BE2C (cell line): Measurements from ENCODE around the gene PPP1R3F.

Experiments
- DNase-seq: peaks from one replicate; pipeline ENCODE4 v3.0.0-alpha.2; 2020
- H3K27me3 ChIP-seq: fragments of 250-450 bp; sonication (Bioruptor Pico); 2 replicates; pipeline ENCODE4 v1.5.1; 2020; ENCODE audit warnings: mild to moderate bottlenecking
- H3K36me3 ChIP-seq: fragments of 250-450 bp; sonication (Bioruptor Pico); 2 replicates; pipeline ENCODE4 v1.5.1; 2020; ENCODE audit warnings: mild to moderate bottlenecking
- H3K4me1 ChIP-seq: fragments of 250-450 bp; sonication (Bioruptor Pico); 2 replicates; pipeline ENCODE4 v1.5.1; 2020
- H3K4me3 ChIP-seq: 2 replicates; pipeline ENCODE4 v1.5.1; 2011; ENCODE audit warnings: low read depth, low read length
- H3K9me3 ChIP-seq: fragments of 250-450 bp; sonication (Bioruptor Pico); 2 replicates; pipeline ENCODE4 v1.5.1; 2020
- CTCF ChIP-seq: IDR thresholded peaks from 2 replicates; pipeline ENCODE4 v1.5.1; 2012; ENCODE audit warnings: mild to moderate bottlenecking, low read depth, low read length

Gene PPP1R3F

GRCh38 chrX:49257846-49258748, 11.5 kb upstream of the PPP1R3F start:
- Histone ChIP-seq H3K36me3 (no peaks in the 10 kb centered on the region), H3K9me3 (no peaks in the 10 kb centered on the region), H3K4me3 (no peak overlapping the region), H3K27me3 (no peaks in the 10 kb centered on the region), H3K4me1 (no peaks in the 10 kb centered on the region)
- DNase-seq, result no peak
- TF ChIP-seq CTCF, result no peak

GRCh38 chrX:49258749-49259124, 10.9 kb upstream of the PPP1R3F start:
- no peaks in the 10 kb centered on the region for H3K36me3 ChIP-seq
- no peaks in the 10 kb centered on the region for H3K27me3 ChIP-seq
- H3K4me3 ChIP-seq, result no peak overlapping the region
- TF ChIP-seq CTCF, result no peak
- no peak for DNase-seq
- H3K4me1 ChIP-seq, result no peaks in the 10 kb centered on the region
- no peaks in the 10 kb centered on the region for H3K9me3 ChIP-seq

- no peak for TF ChIP-seq CTCF
- no peak overlapping the region for H3K4me3 ChIP-seq
- H3K4me1 ChIP-seq, result no peaks in the 10 kb centered on the region
- no peaks in the 10 kb centered on the region for H3K9me3 ChIP-seq
- H3K27me3 ChIP-seq, result no peaks in the 10 kb centered on the region
- no peaks in the 10 kb centered on the region for H3K36me3 ChIP-seq
- no peak for DNase-seq
These were observed 9.2 kb upstream of the PPP1R3F start for GRCh38 chrX:49260221-49260985.

GRCh38 chrX:49262603-49263002, 7.0 kb upstream of the PPP1R3F start:
- no peak for TF ChIP-seq CTCF
- no peaks in the 10 kb centered on the region for H3K9me3 ChIP-seq
- H3K27me3 ChIP-seq, result no peaks in the 10 kb centered on the region
- no peak for DNase-seq
- H3K4me3 ChIP-seq, result no peak overlapping the region
- H3K4me1 ChIP-seq, result no peaks in the 10 kb centered on the region
- H3K36me3 ChIP-seq, result no peaks in the 10 kb centered on the region

- Histone ChIP-seq H3K4me3 (no peak overlapping the region), H3K4me1 (no peaks in the 10 kb centered on the region), H3K36me3 (no peaks in the 10 kb centered on the region), H3K27me3 (no peaks in the 10 kb centered on the region), H3K9me3 (no peaks in the 10 kb centered on the region)
- no peak for DNase-seq
- TF ChIP-seq CTCF, result no peak
These were observed 6.0 kb upstream of the PPP1R3F start for GRCh38 chrX:49263631-49264030.

GRCh38 chrX:49264460-49264859, 5.1 kb upstream of the PPP1R3F start, which contains the start of gene FOXP3:
Gene FOXP3 (minus strand): TSS chrX:49264710. CDS start chrX:49258505, 6,205 bp downstream.
- DNase-seq, result no peak
- Histone ChIP-seq H3K4me1 (no peaks in the 10 kb centered on the region), H3K36me3 (no peaks in the 10 kb centered on the region), H3K27me3 (no peaks in the 10 kb centered on the region), H3K9me3 (no peaks in the 10 kb centered on the region), H3K4me3 (no peak within 1 kb of the TSS)
- no peak for TF ChIP-seq CTCF
